ENCODE data around the gene CHCHD5.
A peak's percentile ranks its signal among the peaks of the same experiment; 100 is the strongest.
"Not testable (repeated sequence)": the region's sequence is repeated elsewhere in the genome, so short reads cannot be mapped to it uniquely, and the experiment has no call there.

The CHCHD5 gene

GRCh38 chr2:112588611-112589045 is 4.2 kb downstream of the CHCHD5 start:
- DNase-seq, result peak; percentile 44

GRCh38 chr2:112591413-112591812 is 7.0 kb downstream of the CHCHD5 start:
- no peak for DNase-seq

- DNase-seq, result no peak
Measured at GRCh38 chr2:112593736-112594135, 9.3 kb downstream of the CHCHD5 start.

- DNase-seq, result no peak
Measured at GRCh38 chr2:112597537-112598322, 13.3 kb downstream of the CHCHD5 start.

GRCh38 chr2:112600634-112601033 is 16.2 kb downstream of the CHCHD5 start:
- DNase-seq, result no peak

- no peak for DNase-seq
Measured at GRCh38 chr2:112601754-112602153, 17.3 kb downstream of the CHCHD5 start.

- DNase-seq, result no peak
Measured at GRCh38 chr2:112602917-112603316, 18.5 kb downstream of the CHCHD5 start.

- no peak for DNase-seq
Measured at GRCh38 chr2:112603731-112604130, 19.3 kb downstream of the CHCHD5 start.

- DNase-seq, result no peak
Measured at GRCh38 chr2:112604952-112605351, 20.5 kb downstream of the CHCHD5 start.

- DNase-seq, result no peak
Measured at GRCh38 chr2:112605926-112606325, 21.5 kb downstream of the CHCHD5 start.

GRCh38 chr2:112606547-112606946 is 22.1 kb downstream of the CHCHD5 start:
- no peak for DNase-seq

GRCh38 chr2:112607680-112608438 is 23.4 kb downstream of the CHCHD5 start:
- DNase-seq, result no peak

GRCh38 chr2:112609320-112609719 is 24.9 kb downstream of the CHCHD5 start:
- DNase-seq, result not testable (repeated sequence)

GRCh38 chr2:112612283-112612682 is 27.9 kb downstream of the CHCHD5 start:
- DNase-seq, result not testable (repeated sequence)

GRCh38 chr2:112614201-112614840 is 29.9 kb downstream of the CHCHD5 start:
- DNase-seq, result no peak

GRCh38 chr2:112615051-112615450 is 30.6 kb downstream of the CHCHD5 start:
- no peak for DNase-seq

- DNase-seq, result not testable (repeated sequence)
Measured at GRCh38 chr2:112615798-112616197, 31.4 kb downstream of the CHCHD5 start.

GRCh38 chr2:112618383-112618782 is 34.0 kb downstream of the CHCHD5 start:
- DNase-seq, result no peak

GRCh38 chr2:112621790-112622527 is 37.5 kb downstream of the CHCHD5 start:
- DNase-seq, result no peak

GRCh38 chr2:112622528-112622849 is 38.1 kb downstream of the CHCHD5 start:
- DNase-seq, result no peak

GRCh38 chr2:112623913-112624777 is 39.7 kb downstream of the CHCHD5 start:
- DNase-seq, result no peak

GRCh38 chr2:112625474-112626114 is 41.2 kb downstream of the CHCHD5 start:
- no peak for DNase-seq
